Brain microvascular endothelial cell (primary cell): ENCODE measurements around the gene MARK2.
"Not testable (repeated sequence)": the region's sequence is repeated elsewhere in the genome, so short reads cannot be mapped to it uniquely, and the experiment has no call there.

Experiments used
- DNase-seq: peaks from one replicate; pipeline ENCODE4 v3.0.0-alpha.2; 2020
- H3K27ac ChIP-seq: fragments of 250-450 bp; sonication (Bioruptor Pico); 2 replicates; pipeline ENCODE4 v1.5.1; 2020; ENCODE audit warnings: mild to moderate bottlenecking, moderate library complexity
- H3K27me3 ChIP-seq: fragments of 250-450 bp; sonication (Bioruptor Pico); replicated peaks from 2 replicates; pipeline ENCODE4 v1.5.1; 2020; ENCODE audit warnings: mild to moderate bottlenecking
- H3K36me3 ChIP-seq: fragments of 250-450 bp; sonication (Bioruptor Pico); replicated peaks from 2 replicates; pipeline ENCODE4 v1.5.1; 2020; ENCODE audit warnings: mild to moderate bottlenecking
- H3K4me3 ChIP-seq: 2 replicates; pipeline ENCODE4 v1.5.1; 2011; ENCODE audit warnings: low read depth, mild to moderate bottlenecking, control low read depth, low read length, moderate library complexity
- in situ Hi-C: cut with HindIII; loops from 2 replicates; pipeline ENCODE4 v1.10.0; 2017; ENCODE audit warnings: low sequenced_read_pairs, low pct_ligation_motif_present
- TF ChIP-seq, protein P1 (sequence below): IDR thresholded peaks from 2 replicates; pipeline ENCODE4 v1.5.1; 2011; ENCODE audit warnings: low read depth, mild to moderate bottlenecking, moderate library complexity, low read length, control low read depth, inconsistent platforms; ENCODE audit errors: missing control alignments

MARK2 gene

DNA sequence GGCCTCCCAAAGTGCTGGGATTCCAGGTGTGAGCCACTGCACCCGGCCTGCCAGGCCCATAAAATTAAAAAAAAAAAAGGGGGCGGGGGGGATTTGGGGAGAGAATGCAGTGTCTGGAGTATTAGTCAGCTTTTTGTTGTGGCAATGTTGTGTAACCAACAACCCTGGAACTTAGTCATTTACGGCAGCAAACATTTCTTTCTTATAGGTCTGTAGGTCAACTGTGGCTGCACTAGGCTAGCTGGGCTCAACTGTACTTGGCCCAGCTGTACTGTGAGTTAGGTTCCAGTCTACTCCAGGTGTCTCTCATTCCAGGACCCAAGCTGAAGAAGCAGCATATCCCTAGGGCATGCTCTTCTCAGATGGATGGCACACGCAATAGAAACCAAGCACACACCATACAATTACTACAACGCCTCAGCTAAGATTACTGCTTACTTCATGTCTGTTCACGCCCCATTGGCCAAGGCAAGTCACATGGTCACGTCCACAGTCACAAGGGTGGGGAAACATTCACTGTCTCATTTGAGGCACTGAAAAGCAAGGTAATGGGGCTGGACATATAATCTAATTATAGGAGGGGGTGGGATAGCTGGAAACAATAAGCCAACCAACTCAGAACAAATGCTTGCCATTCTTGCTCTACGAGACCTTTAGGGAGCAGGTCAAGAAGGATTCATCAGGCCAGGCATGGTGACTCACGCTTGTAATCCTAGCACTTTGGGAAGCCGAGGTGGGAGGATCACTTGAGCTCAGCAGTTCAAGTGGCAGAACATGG, 36.1 kb upstream of the MARK2 start:
- H3K27me3 ChIP-seq = no peaks in the 10 kb centered on the region
- DNase-seq = peak; percentile 28
- H3K4me3 ChIP-seq = no peak overlapping the region
- H3K36me3 ChIP-seq = no peaks in the 10 kb centered on the region
- H3K27ac ChIP-seq = no peak overlapping the region
- in situ Hi-C loops = no loop called here
- TF ChIP-seq, protein P1, sequence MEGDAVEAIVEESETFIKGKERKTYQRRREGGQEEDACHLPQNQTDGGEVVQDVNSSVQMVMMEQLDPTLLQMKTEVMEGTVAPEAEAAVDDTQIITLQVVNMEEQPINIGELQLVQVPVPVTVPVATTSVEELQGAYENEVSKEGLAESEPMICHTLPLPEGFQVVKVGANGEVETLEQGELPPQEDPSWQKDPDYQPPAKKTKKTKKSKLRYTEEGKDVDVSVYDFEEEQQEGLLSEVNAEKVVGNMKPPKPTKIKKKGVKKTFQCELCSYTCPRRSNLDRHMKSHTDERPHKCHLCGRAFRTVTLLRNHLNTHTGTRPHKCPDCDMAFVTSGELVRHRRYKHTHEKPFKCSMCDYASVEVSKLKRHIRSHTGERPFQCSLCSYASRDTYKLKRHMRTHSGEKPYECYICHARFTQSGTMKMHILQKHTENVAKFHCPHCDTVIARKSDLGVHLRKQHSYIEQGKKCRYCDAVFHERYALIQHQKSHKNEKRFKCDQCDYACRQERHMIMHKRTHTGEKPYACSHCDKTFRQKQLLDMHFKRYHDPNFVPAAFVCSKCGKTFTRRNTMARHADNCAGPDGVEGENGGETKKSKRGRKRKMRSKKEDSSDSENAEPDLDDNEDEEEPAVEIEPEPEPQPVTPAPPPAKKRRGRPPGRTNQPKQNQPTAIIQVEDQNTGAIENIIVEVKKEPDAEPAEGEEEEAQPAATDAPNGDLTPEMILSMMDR = no peak

DNA sequence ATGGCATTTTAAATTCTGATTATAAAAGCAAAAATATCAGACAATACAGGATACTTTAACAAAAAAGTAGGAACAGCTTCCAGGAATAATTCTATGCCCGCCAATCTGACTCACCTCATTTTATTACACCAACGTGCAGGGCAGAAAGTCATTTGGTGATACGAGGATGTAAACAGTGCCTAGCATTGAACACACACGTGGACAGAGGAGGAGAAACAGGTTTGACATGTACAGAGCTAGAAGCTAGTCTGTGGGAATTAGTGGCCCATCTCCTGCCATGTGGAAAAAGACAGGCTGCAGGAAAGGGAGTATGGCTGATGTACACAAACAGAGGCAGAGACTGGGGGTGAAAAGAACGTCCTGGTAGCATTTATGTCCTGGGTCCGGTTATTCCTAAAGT, 34.7 kb upstream of the MARK2 start:
- Histone ChIP-seq H3K4me3 (no peak overlapping the region), H3K36me3 (no peaks in the 10 kb centered on the region), H3K27me3 (no peaks in the 10 kb centered on the region), H3K27ac (no peak overlapping the region)
- no peak for DNase-seq
- in situ Hi-C loops = no loop called here
- TF ChIP-seq, protein P1 = no peak

DNA sequence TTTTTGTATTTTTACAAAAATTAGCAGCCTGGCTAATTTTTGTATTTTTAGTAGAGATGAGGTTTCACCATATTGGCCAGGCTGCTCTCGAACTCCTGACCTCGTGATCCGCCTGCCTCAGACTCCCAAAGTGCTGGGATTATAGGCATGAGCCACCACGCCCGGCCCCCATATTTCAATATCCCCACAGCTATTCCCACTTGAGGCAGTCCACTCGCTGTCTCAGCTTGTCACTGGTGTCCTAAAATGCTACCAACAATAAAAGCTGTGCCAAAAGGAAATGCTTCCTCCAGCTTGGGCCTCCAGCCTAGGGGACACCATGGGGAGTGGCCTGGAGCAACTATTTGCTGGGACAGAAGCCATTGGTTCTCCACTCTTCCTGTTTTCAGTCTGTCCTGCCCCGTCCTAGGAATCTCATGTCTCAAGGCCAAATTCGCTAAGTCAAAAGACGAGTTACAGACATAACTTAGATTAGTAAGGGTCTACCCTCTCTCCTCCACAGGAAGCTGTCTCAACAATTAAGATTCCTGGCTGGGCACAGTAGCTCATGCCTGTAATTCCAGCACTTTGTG, 33.0 kb upstream of the MARK2 start:
- H3K4me3 ChIP-seq = no peak overlapping the region
- DNase-seq = peak; percentile 23
- H3K27ac ChIP-seq = no peak overlapping the region
- H3K36me3 ChIP-seq = no peaks in the 10 kb centered on the region
- TF ChIP-seq, protein P1 = no peak
- in situ Hi-C loops = no loop called here
- no peaks in the 10 kb centered on the region for H3K27me3 ChIP-seq

DNA sequence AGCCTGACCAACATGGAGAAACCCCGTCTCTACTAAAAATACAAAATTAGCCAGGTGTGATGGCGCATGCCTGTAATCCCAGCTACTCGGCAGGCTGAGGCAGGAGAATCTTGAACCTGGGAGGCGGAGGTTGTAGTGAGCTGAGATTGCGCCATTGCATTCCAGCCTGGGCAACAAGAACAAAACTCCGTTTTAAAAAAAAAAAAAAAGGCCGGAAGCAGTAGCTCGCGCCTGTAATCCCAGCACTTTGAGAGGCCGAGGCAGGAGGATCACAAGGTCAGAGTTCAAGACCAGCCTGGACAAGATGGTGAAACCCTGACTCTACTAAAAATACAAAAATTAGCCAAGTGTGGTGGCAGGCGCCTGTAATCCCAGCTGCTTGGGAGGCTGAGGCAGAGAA, 28.5 kb upstream of the MARK2 start:
- H3K27me3 ChIP-seq, H3K4me3 ChIP-seq, DNase-seq, H3K27ac ChIP-seq, H3K36me3 ChIP-seq, in situ Hi-C loops: not testable (repeated sequence)

DNA sequence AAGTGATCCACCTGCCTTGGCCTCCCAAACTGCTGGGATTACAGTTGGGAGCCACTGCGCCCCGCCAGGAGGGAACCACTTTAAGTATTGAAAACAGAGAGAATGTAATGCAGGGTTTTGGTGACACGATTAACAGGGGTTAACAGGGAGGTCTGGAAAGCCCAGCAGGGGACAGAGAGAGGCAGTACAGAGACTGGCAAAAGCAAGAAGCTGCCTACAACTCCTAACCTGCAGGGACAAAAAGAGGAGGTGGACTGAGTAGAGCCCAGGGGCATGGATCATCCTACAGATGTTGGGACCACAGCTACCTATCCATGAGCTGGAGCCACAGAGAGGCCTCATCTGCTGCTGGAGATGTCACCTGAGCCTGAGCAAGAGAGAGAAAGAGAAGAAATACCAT, 27.4 kb upstream of the MARK2 start:
- in situ Hi-C loops = no loop called here
- Histone ChIP-seq H3K27ac (no peak overlapping the region), H3K36me3 (peaks cover 6% of the 10 kb centered on the region), H3K4me3 (no peak overlapping the region), H3K27me3 (no peaks in the 10 kb centered on the region)
- no peak for DNase-seq
- TF ChIP-seq, protein P1 = no peak

DNA sequence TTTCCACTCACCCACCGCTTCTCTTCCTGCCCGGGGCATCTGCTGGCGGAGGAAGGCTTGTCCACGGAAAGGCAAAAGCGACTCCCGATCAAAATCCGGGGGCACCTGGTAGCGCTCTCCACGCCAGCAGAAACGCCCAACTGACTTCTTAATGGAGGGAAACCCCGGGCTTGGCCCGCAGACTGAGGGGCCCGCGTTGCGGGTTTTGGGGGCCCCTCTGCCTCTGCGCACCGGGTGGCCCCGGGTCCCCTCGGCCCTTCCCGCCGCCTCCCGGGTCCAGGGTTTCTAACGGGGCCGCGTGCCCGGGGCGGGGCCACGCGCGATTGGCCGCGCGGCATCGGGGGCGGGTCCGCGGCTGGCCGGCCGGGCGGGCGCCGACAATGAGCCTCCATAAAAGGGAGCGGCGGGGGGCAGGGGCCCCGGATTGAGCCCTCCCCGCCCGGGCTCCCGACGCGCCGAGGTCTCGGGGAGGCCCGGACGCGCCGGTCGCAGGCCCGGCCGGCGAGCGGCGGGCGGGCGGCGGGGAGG, 25.8 kb upstream of the MARK2 start, which contains the start of gene SPINDOC:
Gene SPINDOC, plus strand, starts transcription at position 422 of the 528 bp plus-strand sequence. CDS start 231 bp downstream, outside the sequence.
- Histone ChIP-seq H3K36me3 (peaks cover 17% of the 10 kb centered on the region), H3K27ac (peak within 1 kb of the TSS; percentile 34), H3K27me3 (no peaks in the 10 kb centered on the region), H3K4me3 (peak within 1 kb of the TSS; percentile 95)
- TF ChIP-seq, protein P1 = no peak
- in situ Hi-C loops = no loop called here
- DNase-seq = peak; percentile 43
